ENCODE measurements around the gene USH2A.
"Not testable (repeated sequence)": the region's sequence is repeated elsewhere in the genome, so short reads cannot be mapped to it uniquely, and the experiment has no call there.

Gene USH2A

GRCh38 chr1:216024546-216024945 lies 398.7 kb downstream of the USH2A start:
- no peak overlapping the region for H3K4me3 ChIP-seq (ENCODE audit: low read depth, low read length)
- DNase-seq (ENCODE audit: low read depth) = no peak

- no peak for DNase-seq (ENCODE audit: low read depth)
- H3K4me3 ChIP-seq (ENCODE audit: low read depth, low read length) = no peak overlapping the region
Measured at GRCh38 chr1:216020743-216021345, 402.4 kb downstream of the USH2A start.

GRCh38 chr1:216015116-216015515 lies 408.1 kb downstream of the USH2A start:
- H3K4me3 ChIP-seq (ENCODE audit: low read depth, low read length) = no peak overlapping the region
- no peak for DNase-seq (ENCODE audit: low read depth)

GRCh38 chr1:216014086-216014485 lies 409.2 kb downstream of the USH2A start:
- H3K4me3 ChIP-seq (ENCODE audit: low read depth, low read length) = no peak overlapping the region
- no peak for DNase-seq (ENCODE audit: low read depth)

GRCh38 chr1:216009456-216009855 lies 413.8 kb downstream of the USH2A start:
- not testable (repeated sequence) for H3K4me3 ChIP-seq (ENCODE audit: low read depth, low read length); DNase-seq (ENCODE audit: low read depth)

GRCh38 chr1:216005916-216006315 lies 417.3 kb downstream of the USH2A start:
- no peak overlapping the region for H3K4me3 ChIP-seq (ENCODE audit: low read depth, low read length)
- DNase-seq (ENCODE audit: low read depth) = peak; percentile 44

- H3K4me3 ChIP-seq (ENCODE audit: low read depth, low read length) = no peak overlapping the region
- DNase-seq (ENCODE audit: low read depth) = no peak
Measured at GRCh38 chr1:215992620-215993019, 430.6 kb downstream of the USH2A start.

- H3K4me3 ChIP-seq (ENCODE audit: low read depth, low read length) = no peak overlapping the region
- no peak for DNase-seq (ENCODE audit: low read depth)
Measured at GRCh38 chr1:215987092-215987875, 436.0 kb downstream of the USH2A start.

GRCh38 chr1:215986401-215986800 lies 436.8 kb downstream of the USH2A start:
- DNase-seq (ENCODE audit: low read depth) = peak; percentile 16

GRCh38 chr1:215983680-215984079 lies 439.6 kb downstream of the USH2A start:
- H3K4me3 ChIP-seq (ENCODE audit: low read depth, low read length) = no peak overlapping the region
- no peak for DNase-seq (ENCODE audit: low read depth)

More at GRCh38 chr1:215986401-215986800, 436.8 kb downstream of the USH2A start:
- H3K4me3 ChIP-seq (ENCODE audit: low read depth, low read length) = no peak overlapping the region

GRCh38 chr1:215971793-215972441 lies 451.3 kb downstream of the USH2A start:
- DNase-seq (ENCODE audit: low read depth) = no peak

GRCh38 chr1:215970406-215970805 lies 452.8 kb downstream of the USH2A start:
- no peak overlapping the region for H3K4me3 ChIP-seq (ENCODE audit: low read depth, low read length)
- no peak for DNase-seq (ENCODE audit: low read depth)

More at GRCh38 chr1:215971793-215972441, 451.3 kb downstream of the USH2A start:
- H3K4me3 ChIP-seq (ENCODE audit: low read depth, low read length) = no peak overlapping the region

GRCh38 chr1:215963621-215964020 lies 459.6 kb downstream of the USH2A start:
- no peak for DNase-seq (ENCODE audit: low read depth)
- no peak overlapping the region for H3K4me3 ChIP-seq (ENCODE audit: low read depth, low read length)

- H3K4me3 ChIP-seq (ENCODE audit: low read depth, low read length) = no peak overlapping the region
- DNase-seq (ENCODE audit: low read depth) = no peak
Measured at GRCh38 chr1:215963040-215963439, 460.2 kb downstream of the USH2A start.

- DNase-seq (ENCODE audit: low read depth) = peak; percentile 39
- H3K4me3 ChIP-seq (ENCODE audit: low read depth, low read length) = no peak overlapping the region
Measured at GRCh38 chr1:215958841-215959240, 464.4 kb downstream of the USH2A start.

GRCh38 chr1:215957663-215958062 lies 465.6 kb downstream of the USH2A start:
- DNase-seq (ENCODE audit: low read depth) = peak; percentile 71
- H3K4me3 ChIP-seq (ENCODE audit: low read depth, low read length) = no peak overlapping the region

- H3K4me3 ChIP-seq (ENCODE audit: low read depth, low read length) = no peak overlapping the region
- DNase-seq (ENCODE audit: low read depth) = no peak
Measured at GRCh38 chr1:215932558-215932957, 490.7 kb downstream of the USH2A start.

GRCh38 chr1:215926670-215927069 lies 496.6 kb downstream of the USH2A start:
- no peak for DNase-seq (ENCODE audit: low read depth)
- no peak overlapping the region for H3K4me3 ChIP-seq (ENCODE audit: low read depth, low read length)

- DNase-seq (ENCODE audit: low read depth) = no peak
- H3K4me3 ChIP-seq (ENCODE audit: low read depth, low read length) = no peak overlapping the region
Measured at GRCh38 chr1:215923129-215923824, 500.0 kb downstream of the USH2A start.

GRCh38 chr1:215911406-215911968 lies 511.8 kb downstream of the USH2A start:
- DNase-seq (ENCODE audit: low read depth) = peak; percentile 34
- H3K4me3 ChIP-seq (ENCODE audit: low read depth, low read length) = no peak overlapping the region

Data from skeletal muscle cell (primary cell).